Natural killer cell (primary cell): ENCODE data around the gene ICAM2. TPM values are rescaled to one million over a fixed set of nuclear protein-coding genes. Genes with fewer than 3 reads are reported as not detected.

Experiments used
- ATAC-seq, 3 donors: fragments of 150-1000 bp in 2 of 3; fragments of 200-7000 bp in 1 of 3; cut with Tn5 transposase; 1 replicate in 1 of 3; 2 replicates in 2 of 3; pipeline ENCODE4 v1.10.0; 2021; ENCODE audit warnings: mild to moderate bottlenecking in 2 of 3, moderate library complexity in 2 of 3
- DNase-seq, 2 donors: peaks; one replicate each; pipeline versions ENCODE4 v3.0.0 to v3.0.0-alpha.2; 2013 to 2021; ENCODE audit warnings: mixed read lengths in 1 of 2
- H3K27ac ChIP-seq: one replicate; pipeline ENCODE4 v1.5.1; 2013; ENCODE audit warnings: mild to moderate bottlenecking, low read length
- H3K27me3 ChIP-seq: one replicate; pipeline ENCODE4 v1.6.1; 2013; ENCODE audit warnings: low read length; ENCODE audit not compliant: control insufficient read depth, insufficient read depth
- H3K36me3 ChIP-seq: one replicate; pipeline ENCODE4 v1.6.1; 2013; ENCODE audit warnings: low read length; ENCODE audit not compliant: control insufficient read depth, insufficient read depth
- H3K4me1 ChIP-seq: one replicate; pipeline ENCODE4 v1.6.1; 2013; ENCODE audit warnings: low read length; ENCODE audit not compliant: control insufficient read depth, insufficient read depth
- H3K4me3 ChIP-seq: one replicate; pipeline ENCODE4 v1.5.1; 2013; ENCODE audit warnings: low read length
- H3K9me3 ChIP-seq: one replicate; pipeline ENCODE4 v1.6.1; 2013; ENCODE audit warnings: low read length; ENCODE audit not compliant: control insufficient read depth, insufficient read depth
- H3K27ac Mint-ChIP-seq, 2 donors: one replicate each; pipeline ENCODE4 v1.8.0; 2022; ENCODE audit warnings: mild to moderate bottlenecking in 2 of 2, mixed read lengths in 2 of 2, moderate library complexity in 1 of 2
- H3K27me3 Mint-ChIP-seq, 2 donors: one replicate each; pipeline ENCODE4 v1.8.0; 2022; ENCODE audit warnings: low read depth in 2 of 2, mixed read lengths in 2 of 2
- H3K36me3 Mint-ChIP-seq: one replicate; pipeline ENCODE4 v1.8.0; 2022; ENCODE audit warnings: mixed read lengths
- H3K4me1 Mint-ChIP-seq, 2 donors: one replicate each; pipeline ENCODE4 v1.8.0; 2022; ENCODE audit warnings: mixed read lengths in 2 of 2
- H3K4me3 Mint-ChIP-seq: one replicate; pipeline ENCODE4 v1.8.0; 2022; ENCODE audit warnings: mild to moderate bottlenecking, moderate library complexity, mixed read lengths
- H3K9me3 Mint-ChIP-seq, 2 donors: one replicate each; pipeline ENCODE4 v1.8.0; 2022; ENCODE audit warnings: mixed read lengths in 2 of 2
- WGBS: methylation state at CpG from one replicate; pipeline ENCODE4 v1.1.7; 2013; ENCODE audit warnings: missing lambda C conversion rate; ENCODE audit not compliant: insufficient coverage; 5-methylcytosine and 5-hydroxymethylcytosine counted together
- intact Hi-C: fragments of 100-400 bp; cut with micrococcal nuclease; formaldehyde crosslinking; loops from one replicate; pipeline ENCODE4 v1.14.2; 2022
- total RNA-seq, 4 donors: library from RNA; stranded (reverse); fragments of 120-200 nt in 1 of 4; gene quantifications; one replicate each; pipeline versions ENCODE4 v1.2.3 to v1.2.4, GENCODE V29; 2013 to 2022
- TF ChIP-seq, protein P1 (sequence below): fragments of 200-600 bp; IDR thresholded peaks from one replicate; pipeline ENCODE4 v1.8.0; 2022; ENCODE audit warnings: antibody characterized with exemption

The ICAM2 gene
- total RNA-seq, 3 donors from 2014 or later (not counting 1 experiment from before 2014, with no cell fraction given), result 73.2 to 91.0 (median 78.0) TPM

- H3K4me3 Mint-ChIP-seq, result no peak overlapping the region
- no peaks in the 10 kb centered on the region for H3K4me1 ChIP-seq
- no peaks in the 10 kb centered on the region for H3K27me3 ChIP-seq
- ATAC-seq (no peak), DNase-seq (no peak)
- H3K36me3 Mint-ChIP-seq, result peaks cover 1% of the 10 kb centered on the region
- TF ChIP-seq, protein P1, sequence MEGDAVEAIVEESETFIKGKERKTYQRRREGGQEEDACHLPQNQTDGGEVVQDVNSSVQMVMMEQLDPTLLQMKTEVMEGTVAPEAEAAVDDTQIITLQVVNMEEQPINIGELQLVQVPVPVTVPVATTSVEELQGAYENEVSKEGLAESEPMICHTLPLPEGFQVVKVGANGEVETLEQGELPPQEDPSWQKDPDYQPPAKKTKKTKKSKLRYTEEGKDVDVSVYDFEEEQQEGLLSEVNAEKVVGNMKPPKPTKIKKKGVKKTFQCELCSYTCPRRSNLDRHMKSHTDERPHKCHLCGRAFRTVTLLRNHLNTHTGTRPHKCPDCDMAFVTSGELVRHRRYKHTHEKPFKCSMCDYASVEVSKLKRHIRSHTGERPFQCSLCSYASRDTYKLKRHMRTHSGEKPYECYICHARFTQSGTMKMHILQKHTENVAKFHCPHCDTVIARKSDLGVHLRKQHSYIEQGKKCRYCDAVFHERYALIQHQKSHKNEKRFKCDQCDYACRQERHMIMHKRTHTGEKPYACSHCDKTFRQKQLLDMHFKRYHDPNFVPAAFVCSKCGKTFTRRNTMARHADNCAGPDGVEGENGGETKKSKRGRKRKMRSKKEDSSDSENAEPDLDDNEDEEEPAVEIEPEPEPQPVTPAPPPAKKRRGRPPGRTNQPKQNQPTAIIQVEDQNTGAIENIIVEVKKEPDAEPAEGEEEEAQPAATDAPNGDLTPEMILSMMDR, result no peak
- H3K27ac Mint-ChIP-seq, result no peak overlapping the region
- H3K9me3 ChIP-seq, result no peaks in the 10 kb centered on the region
- H3K4me1 Mint-ChIP-seq, result no peaks in the 10 kb centered on the region
- intact Hi-C loops, result no loop called here
- H3K4me3 ChIP-seq, result no peak overlapping the region
- no peak overlapping the region for H3K27ac ChIP-seq
- 92% methylated on average over 14 of the region's 14 CpGs for WGBS
- no peaks in the 10 kb centered on the region for H3K27me3 Mint-ChIP-seq
- no peaks in the 10 kb centered on the region for H3K9me3 Mint-ChIP-seq
- H3K36me3 ChIP-seq, result peaks cover 8% of the 10 kb centered on the region
These were observed 15.9 kb upstream of the ICAM2 start for GRCh38 chr17:64036198-64036922.

GRCh38 chr17:64032081-64032480 is 11.6 kb upstream of the ICAM2 start:
- WGBS, result 94% methylated on average over 4 of the region's 4 CpGs
- no peak overlapping the region for H3K4me3 Mint-ChIP-seq
- Histone ChIP-seq H3K9me3 (no peaks in the 10 kb centered on the region), H3K27ac (no peak overlapping the region), H3K36me3 (no peaks in the 10 kb centered on the region), H3K27me3 (no peaks in the 10 kb centered on the region), H3K4me3 (no peak overlapping the region), H3K4me1 (peaks cover 4% of the 10 kb centered on the region)
- TF ChIP-seq, protein P1, result no peak
- intact Hi-C loops, result no loop called here
- no peaks in the 10 kb centered on the region for H3K36me3 Mint-ChIP-seq
- H3K27me3 Mint-ChIP-seq, result no peaks in the 10 kb centered on the region
- no peaks in the 10 kb centered on the region for H3K9me3 Mint-ChIP-seq
- no peak for DNase-seq
- H3K27ac Mint-ChIP-seq, result no peak overlapping the region
- H3K4me1 Mint-ChIP-seq, result peaks cover 3 to 4% of the 10 kb centered on the region in 2 donors
- ATAC-seq, result no peak

DNA sequence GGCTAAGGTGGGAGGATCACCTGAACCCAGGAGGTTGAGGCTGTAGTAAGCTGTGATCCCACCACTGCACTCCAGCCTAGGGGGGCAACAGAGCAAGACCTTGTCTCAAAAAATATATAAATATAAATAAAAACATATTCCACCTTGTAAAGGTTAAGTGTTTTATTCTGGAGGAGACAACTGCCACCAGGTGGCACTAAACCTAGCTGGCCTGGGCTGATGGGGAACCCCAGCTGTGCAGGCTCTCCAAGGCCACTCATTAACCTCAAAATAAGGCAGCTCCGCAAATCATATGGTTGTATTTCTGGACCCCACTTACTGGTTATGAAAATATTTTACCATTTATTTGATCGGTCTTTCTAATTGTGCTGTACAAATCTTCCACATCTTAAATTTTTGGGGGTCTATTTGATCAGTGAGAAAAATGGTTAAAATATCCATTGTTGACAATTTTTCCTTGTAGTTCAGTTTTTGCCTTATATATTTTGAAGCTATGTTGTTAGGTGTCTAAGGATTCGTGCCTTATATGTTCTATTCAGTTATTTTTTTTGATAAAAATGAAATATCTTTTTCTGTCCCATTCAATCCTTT is 8.5 kb upstream of the ICAM2 start:
- H3K4me1 Mint-ChIP-seq, result peaks cover 27% of the 10 kb centered on the region in 2 donors
- no peaks in the 10 kb centered on the region for H3K9me3 Mint-ChIP-seq
- TF ChIP-seq, protein P1, result peak; percentile 85
- WGBS, result no CpG with 5 or more reads among the region's 3 CpGs
- H3K9me3 ChIP-seq, result no peaks in the 10 kb centered on the region
- peaks cover 28% of the 10 kb centered on the region for H3K4me1 ChIP-seq
- H3K27me3 ChIP-seq, result no peaks in the 10 kb centered on the region
- H3K27me3 Mint-ChIP-seq, result no peaks in the 10 kb centered on the region
- DNase-seq, result peak; percentile 64 to 88
- intact Hi-C loops, result loop anchor here (1.0 to 5.0 kb wide), 3 partner anchors 104 to 233 kb away; partner anchors contain the start of gene TEX2
- no peak overlapping the region for H3K4me3 ChIP-seq
- H3K36me3 ChIP-seq, result no peaks in the 10 kb centered on the region
- no peak overlapping the region for H3K27ac ChIP-seq
- H3K27ac Mint-ChIP-seq, result no peak overlapping the region
- H3K36me3 Mint-ChIP-seq, result no peaks in the 10 kb centered on the region
- peak in 2 of 3 donors; percentile 17 to 34 for ATAC-seq
- no peak overlapping the region for H3K4me3 Mint-ChIP-seq
